Sigmoid colon (tissue), 7 donors: ENCODE data around the gene LY9. TPM values are rescaled to one million over a fixed set of nuclear protein-coding genes. Genes with fewer than 3 reads are reported as not detected.

Experiments used
- DNase-seq: peaks from one replicate; pipeline ENCODE4 v3.0.0-alpha.2; 2019
- H3K27ac ChIP-seq, 4 donors: fragments of 200-600 bp; sonication (generic); one replicate each; pipeline ENCODE4 v1.5.1; 2016 to 2019; ENCODE audit warnings: mild to moderate bottlenecking in 1 of 4
- H3K27me3 ChIP-seq, 3 donors: fragments of 200-600 bp; sonication (generic); one replicate each; pipeline ENCODE4 v1.5.1; 2019; ENCODE audit warnings: mild to moderate bottlenecking in 1 of 3
- H3K36me3 ChIP-seq, 4 donors: fragments of 200-600 bp; sonication (generic); one replicate each; pipeline ENCODE4 v1.5.1; 2016 to 2019
- H3K4me1 ChIP-seq, 4 donors: fragments of 200-600 bp; sonication (generic); one replicate each; pipeline ENCODE4 v1.5.1; 2017 to 2019
- H3K4me3 ChIP-seq, 4 donors: fragments of 200-600 bp; sonication (generic); one replicate each; pipeline ENCODE4 v1.5.1; 2017 to 2019; ENCODE audit warnings: mild to moderate bottlenecking in 2 of 4, moderate library complexity in 1 of 4
- H3K9me3 ChIP-seq, 4 donors: fragments of 200-600 bp in 3 of 4; sonication (generic) in 3 of 4; one replicate each; pipeline versions ENCODE4 v1.5.1 to v1.6.1; 2013 to 2019
- CTCF ChIP-seq, 4 experiments: fragments of 450-650 bp in 3 of 4; fragments of 200-600 bp in 1 of 4; IDR thresholded peaks; one replicate each; pipeline ENCODE4 v1.5.1; 2016 to 2019; ENCODE audit warnings: antibody characterized with exemption in 4 of 4, mild to moderate bottlenecking in 3 of 4, moderate library complexity in 2 of 4
- EP300 ChIP-seq, 4 donors: sonication (generic); formaldehyde crosslinking; IDR thresholded peaks; one replicate each; pipeline ENCODE4 v1.6.1; 2017; ENCODE audit warnings: antibody characterized with exemption in 4 of 4
- POLR2A ChIP-seq, 2 donors: fragments of 450-650 bp; IDR thresholded peaks; one replicate each; pipeline ENCODE4 v1.6.1; 2016; ENCODE audit warnings: antibody characterized with exemption in 2 of 2, mild to moderate bottlenecking in 2 of 2, moderate library complexity in 2 of 2
- POLR2AphosphoS5 ChIP-seq, 4 donors: sonication (generic); formaldehyde crosslinking; IDR thresholded peaks; one replicate each; pipeline ENCODE4 v1.6.1; 2017; ENCODE audit warnings: antibody characterized with exemption in 4 of 4
- WGBS, 2 donors: extraction: QIAGEN DNeasy Blood & Tissue Kit; methylation state at CpG; one replicate each; pipeline ENCODE4 v1.1.7; 2013; 5-methylcytosine and 5-hydroxymethylcytosine counted together
- intact Hi-C: fragments of 100-400 bp; cut with DNase I; formaldehyde crosslinking; loops from one replicate; pipeline ENCODE4 v1.15.1; 2023
- polyA plus RNA-seq, 3 donors: library from polyadenylated mRNA; stranded (reverse); fragments of 200-250 nt; gene quantifications; one replicate each; pipeline ENCODE4 v1.2.3, GENCODE V29; 2013
- total RNA-seq, 4 donors: library from RNA; depleted of rRNA; stranded (reverse); fragments of >200 nt; gene quantifications; one replicate each; pipeline ENCODE4 v1.1.0, GENCODE V29; 2016
- donor health status: healthy with polysubstance abuse.
- donor health status: Bipolar disorder and iron deficiency.
- donor health status: healthy.

Gene LY9
- total and polyA plus RNA-seq, 7 donors: under 0.01 to 12.8 (median 0.23) TPM; not detected in 2

GRCh38 chr1:160863061-160863773 is 67.2 kb downstream of the LY9 start:
- 86 to 93% methylated on average over 11 of the region's 11 CpGs for WGBS, 2 donors
- TF ChIP-seq EP300 (IDR thresholded peaks at IDR 0.05) (no peak), POLR2AphosphoS5 (IDR thresholded peaks at IDR 0.05) (no peak), POLR2A (IDR thresholded peaks at IDR 0.05) (no peak), CTCF (IDR thresholded peaks at IDR 0.05) (no peak)
- H3K4me3 ChIP-seq: no peak overlapping the region
- H3K4me1 ChIP-seq: no peaks in the 10 kb centered on the region
- intact Hi-C loops: no loop called here
- no peaks in the 10 kb centered on the region for H3K9me3 ChIP-seq
- H3K27me3 ChIP-seq: no peaks in the 10 kb centered on the region
- no peak for DNase-seq
- H3K27ac ChIP-seq: no peak overlapping the region
- H3K36me3 ChIP-seq: no peaks in the 10 kb centered on the region

GRCh38 chr1:160863774-160864131 is 67.8 kb downstream of the LY9 start:
- H3K4me1 ChIP-seq: no peaks in the 10 kb centered on the region
- H3K36me3 ChIP-seq: no peaks in the 10 kb centered on the region
- no peaks in the 10 kb centered on the region for H3K27me3 ChIP-seq
- H3K4me3 ChIP-seq: no peak overlapping the region
- H3K9me3 ChIP-seq: no peaks in the 10 kb centered on the region
- H3K27ac ChIP-seq: no peak overlapping the region
- DNase-seq: no peak
- TF ChIP-seq CTCF (IDR thresholded peaks at IDR 0.05) (no peak), EP300 (IDR thresholded peaks at IDR 0.05) (no peak), POLR2AphosphoS5 (IDR thresholded peaks at IDR 0.05) (no peak), POLR2A (IDR thresholded peaks at IDR 0.05) (no peak)
- 78 to 91% methylated on average over 4 of the region's 4 CpGs for whole genome bisulfite sequencing, 2 donors
- intact Hi-C loops: no loop called here

GRCh38 chr1:160864173-160864572 is 68.2 kb downstream of the LY9 start:
- intact Hi-C loops: no loop called here
- TF ChIP-seq EP300 (IDR thresholded peaks at IDR 0.05): no peak
- no peak for TF ChIP-seq POLR2AphosphoS5 (IDR thresholded peaks at IDR 0.05)
- no peak for TF ChIP-seq CTCF (IDR thresholded peaks at IDR 0.05)
- H3K9me3 ChIP-seq: no peaks in the 10 kb centered on the region
- no peak overlapping the region for H3K27ac ChIP-seq
- no peaks in the 10 kb centered on the region for H3K36me3 ChIP-seq
- no peaks in the 10 kb centered on the region for H3K27me3 ChIP-seq
- no peak for DNase-seq
- H3K4me3 ChIP-seq: no peak overlapping the region
- 41 to 88% methylated on average over 2 of the region's 2 CpGs for WGBS, 2 donors
- no peaks in the 10 kb centered on the region for H3K4me1 ChIP-seq

- WGBS, 2 donors: 78 to 80% methylated on average over 5 of the region's 5 CpGs
- no peaks in the 10 kb centered on the region for H3K36me3 ChIP-seq
- H3K27ac ChIP-seq: no peak overlapping the region
- H3K4me3 ChIP-seq: no peak overlapping the region
- no peaks in the 10 kb centered on the region for H3K27me3 ChIP-seq
- intact Hi-C loops: no loop called here
- TF ChIP-seq POLR2AphosphoS5 (IDR thresholded peaks at IDR 0.05): no peak
- TF ChIP-seq CTCF (IDR thresholded peaks at IDR 0.05): no peak
- no peak for TF ChIP-seq EP300 (IDR thresholded peaks at IDR 0.05)
- TF ChIP-seq POLR2A (IDR thresholded peaks at IDR 0.05): no peak
- H3K4me1 ChIP-seq: no peaks in the 10 kb centered on the region
- DNase-seq: no peak
- H3K9me3 ChIP-seq: no peaks in the 10 kb centered on the region
Observed at GRCh38 chr1:160865337-160865736, 69.4 kb downstream of the LY9 start.
